A204.1 (cell line): ENCODE measurements around the gene RPS6KA2.

ENCODE experiments used
- FAIRE-seq: peaks from 2 replicates; lab custom pipeline; 2012; peaks lifted over from hg19 to GRCh38; lab: Jason Lieb, UNC

The RPS6KA2 gene

DNA sequence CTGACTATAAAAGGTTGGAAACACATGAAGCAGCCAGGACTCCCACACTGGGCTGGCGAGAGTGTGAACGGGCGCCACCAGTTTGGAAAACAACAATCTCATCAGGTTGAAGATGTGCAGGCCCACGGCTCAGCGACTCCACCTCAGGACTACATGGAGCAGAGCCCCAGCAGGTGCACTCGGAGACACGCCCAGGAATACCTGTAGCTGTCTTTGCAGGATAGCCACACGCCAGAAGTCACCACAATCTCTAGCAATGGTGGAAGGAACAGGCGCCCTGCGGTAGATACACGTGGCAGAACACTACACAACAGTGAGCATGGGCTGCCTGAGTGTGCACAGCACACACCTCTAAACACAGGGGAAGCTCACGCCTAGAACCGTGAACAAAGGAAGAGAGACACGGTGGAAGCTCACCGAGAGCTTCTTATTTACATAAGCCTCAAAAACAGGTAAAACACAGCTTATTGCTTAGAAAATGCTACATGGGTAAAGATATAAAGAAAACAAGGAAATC lies 28.7 kb upstream of the RPS6KA2 start:
- FAIRE-seq = no peak

DNA sequence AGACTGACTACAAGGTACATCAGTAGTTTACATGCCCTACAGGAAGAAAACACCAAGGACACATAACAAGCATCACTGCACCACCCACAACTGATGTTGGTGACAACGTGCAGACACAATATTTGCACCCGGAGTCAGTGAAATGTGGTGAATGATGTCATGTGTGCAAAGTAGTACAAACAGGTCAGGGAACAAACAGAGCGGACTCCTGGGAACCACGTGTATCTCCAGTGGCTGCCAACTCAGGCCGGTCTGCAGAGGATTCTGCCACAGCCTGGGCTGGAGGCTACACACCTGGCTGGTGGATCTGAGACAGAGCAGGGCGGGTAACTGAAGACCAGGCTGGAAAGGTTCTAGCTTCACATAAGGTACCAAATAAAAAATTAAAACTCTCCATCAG lies 28.2 kb upstream of the RPS6KA2 start:
- no peak for FAIRE-seq

DNA sequence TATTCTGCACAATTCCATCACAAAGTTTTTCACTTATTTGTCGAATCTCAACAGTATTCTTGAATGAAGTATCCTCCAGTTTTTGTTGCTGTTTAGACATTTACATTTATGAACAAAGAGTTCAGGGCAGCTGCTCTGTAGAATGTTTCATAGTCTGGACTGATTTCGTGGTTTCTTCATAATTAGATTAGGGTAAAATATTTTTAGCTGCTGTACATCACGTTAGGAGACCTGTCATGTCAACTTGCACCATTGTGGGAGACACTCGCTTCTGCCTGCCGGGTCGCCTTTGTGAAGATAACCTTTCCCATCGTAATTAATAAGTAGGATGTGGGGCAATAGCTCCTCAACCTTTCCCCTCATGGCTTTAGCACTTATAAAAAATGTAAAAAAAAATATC lies 27.5 kb upstream of the RPS6KA2 start:
- FAIRE-seq = no peak

DNA sequence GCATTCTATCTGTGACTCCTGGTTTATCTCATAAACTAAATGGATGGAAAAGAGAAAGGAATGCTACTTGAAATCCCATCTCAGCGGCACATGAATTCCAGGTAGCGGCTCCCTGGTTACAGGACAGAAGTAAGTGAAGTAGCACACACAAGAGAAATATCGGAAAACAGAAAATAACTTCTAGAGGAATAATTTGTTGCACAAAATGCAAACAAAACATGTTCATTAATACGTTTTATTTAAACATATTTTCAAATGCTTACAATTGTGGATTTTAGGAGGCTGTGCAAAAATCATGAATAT lies 26.5 kb upstream of the RPS6KA2 start:
- no peak for FAIRE-seq

DNA sequence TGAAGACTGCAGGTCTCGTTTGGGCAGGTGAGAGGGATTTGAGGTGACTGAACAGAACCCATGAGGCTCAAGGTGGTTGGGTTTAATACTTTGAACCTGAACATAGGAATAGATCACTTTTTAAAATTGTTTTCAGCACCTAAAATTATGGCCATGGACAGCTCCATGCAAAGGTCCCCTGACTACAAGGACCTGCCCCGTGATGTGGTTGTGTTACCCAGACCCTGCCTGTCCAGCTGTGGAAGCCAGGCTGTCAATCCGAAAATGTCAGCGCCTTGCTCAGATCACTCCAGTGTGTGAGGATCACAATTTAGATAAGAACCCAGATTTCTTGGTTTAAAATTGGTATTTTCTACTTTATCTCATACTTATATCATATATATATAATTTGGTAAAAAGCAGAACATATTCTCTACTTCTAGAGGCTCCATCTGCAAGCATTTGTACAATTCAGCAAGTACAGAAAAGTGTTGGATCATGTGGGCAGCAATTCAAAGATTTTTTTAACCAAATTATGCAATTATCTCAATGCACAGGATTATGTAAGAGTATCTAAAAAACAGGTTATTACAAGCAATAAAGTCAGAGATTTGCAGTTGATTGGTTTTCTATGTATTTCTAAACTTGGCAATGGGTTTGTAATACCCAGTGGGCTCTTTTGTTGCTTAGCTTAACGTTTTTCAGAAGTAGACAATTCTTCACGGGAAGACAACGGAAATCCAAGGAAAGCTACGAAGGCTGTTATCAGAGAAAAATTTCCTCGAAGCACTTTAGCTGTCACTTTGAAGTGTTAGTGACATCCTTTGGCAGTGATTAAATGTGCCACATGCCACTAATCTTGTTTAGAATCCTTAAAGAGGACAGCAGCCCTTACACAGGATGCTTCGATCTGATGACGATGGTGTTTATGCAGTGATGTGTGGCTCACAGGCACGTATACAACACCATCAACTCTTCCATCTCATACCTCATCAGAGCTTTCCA lies 24.1 kb upstream of the RPS6KA2 start:
- FAIRE-seq = no peak

DNA sequence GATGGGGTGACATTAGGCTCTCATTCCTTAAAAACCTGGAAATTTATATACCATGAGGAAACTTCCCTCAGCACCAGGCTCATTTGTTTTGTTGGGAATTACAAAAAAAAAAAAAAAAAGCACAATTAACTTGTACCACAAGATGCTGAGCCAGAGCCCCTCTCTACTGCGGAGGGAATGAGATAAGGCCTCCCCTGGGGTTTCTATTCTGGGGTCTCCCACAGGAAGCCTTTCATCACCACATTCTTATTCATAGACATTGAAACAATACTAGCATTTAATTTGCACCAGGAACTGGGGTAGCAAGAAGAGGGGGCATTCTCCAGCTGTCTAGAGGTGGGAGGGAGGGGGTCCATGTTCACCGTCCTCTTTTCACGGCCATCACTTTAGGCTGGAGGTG lies 23.0 kb upstream of the RPS6KA2 start:
- no peak for FAIRE-seq

DNA sequence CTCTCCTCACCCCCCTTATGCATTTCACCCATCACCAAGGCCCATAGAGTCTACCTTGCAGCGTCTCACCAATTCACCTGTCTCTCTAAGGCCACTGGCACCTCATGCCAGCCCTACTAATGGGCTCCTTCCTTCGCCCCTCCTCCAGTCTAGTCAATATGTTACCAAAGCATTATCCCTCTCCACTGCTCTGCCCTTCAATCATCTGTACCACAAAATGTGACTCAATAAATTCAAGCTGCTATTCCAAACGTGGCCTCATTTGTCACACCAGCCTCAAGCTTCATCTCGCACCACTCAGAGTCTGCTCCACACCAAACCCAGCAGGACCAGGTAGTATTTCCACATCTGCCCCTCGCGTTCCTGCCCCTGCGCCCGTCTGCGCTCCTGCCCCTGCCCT lies 21.8 kb upstream of the RPS6KA2 start:
- FAIRE-seq = no peak

DNA sequence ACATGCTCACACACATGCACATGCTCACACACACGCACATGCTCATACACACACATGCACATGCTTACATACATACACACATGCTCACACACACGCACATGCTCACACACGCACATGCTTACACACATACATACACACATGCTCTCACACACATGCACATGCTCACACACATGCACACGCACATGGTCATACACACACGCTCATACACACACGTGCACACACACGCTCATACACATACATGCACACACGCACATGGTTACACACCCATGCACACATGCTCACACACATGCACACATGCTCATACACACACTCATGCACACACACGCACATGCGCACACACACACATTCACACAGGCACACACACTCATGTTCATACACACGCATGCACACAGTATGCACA lies 20.8 kb upstream of the RPS6KA2 start:
- FAIRE-seq = no peak

DNA sequence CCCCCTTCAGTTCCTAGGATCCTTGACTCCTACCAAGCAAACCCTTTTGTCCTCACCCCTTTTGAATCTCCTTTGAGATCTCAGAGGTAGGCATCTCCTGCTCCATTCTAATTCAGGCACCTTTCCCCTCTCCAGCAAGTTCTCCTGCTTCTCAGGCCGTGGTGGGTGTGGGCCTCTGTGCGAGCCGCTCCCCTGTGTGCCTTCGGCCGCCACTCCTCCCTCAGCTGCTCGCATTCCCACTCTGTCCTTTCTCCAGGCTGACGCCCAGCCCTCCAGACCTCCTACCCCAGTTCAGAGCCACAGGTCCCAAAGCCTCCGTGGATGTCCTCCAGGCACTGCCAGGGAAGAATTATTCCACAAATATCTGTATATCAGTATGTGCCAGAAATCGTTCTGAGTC lies 19.7 kb upstream of the RPS6KA2 start:
- no peak for FAIRE-seq

DNA sequence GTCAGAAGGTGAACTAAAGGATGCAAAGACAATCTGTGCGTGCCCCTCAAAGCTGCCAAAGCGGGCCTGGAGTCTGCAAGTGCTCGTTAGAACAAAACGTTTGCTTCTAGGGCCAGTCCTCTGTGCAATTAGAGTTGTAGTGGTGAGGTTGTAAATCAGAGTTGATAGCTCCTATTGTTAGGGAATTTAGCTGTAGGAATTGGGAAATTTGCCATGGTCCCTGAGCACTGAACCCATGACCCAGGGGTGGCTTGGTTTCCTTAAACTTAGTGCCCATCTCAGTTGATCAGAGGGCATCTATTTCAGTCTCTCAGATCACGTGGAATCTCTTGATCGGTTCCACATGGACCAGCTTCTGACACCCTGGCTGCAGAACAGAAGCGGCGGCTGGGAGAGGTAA lies 18.8 kb upstream of the RPS6KA2 start:
- no peak for FAIRE-seq

DNA sequence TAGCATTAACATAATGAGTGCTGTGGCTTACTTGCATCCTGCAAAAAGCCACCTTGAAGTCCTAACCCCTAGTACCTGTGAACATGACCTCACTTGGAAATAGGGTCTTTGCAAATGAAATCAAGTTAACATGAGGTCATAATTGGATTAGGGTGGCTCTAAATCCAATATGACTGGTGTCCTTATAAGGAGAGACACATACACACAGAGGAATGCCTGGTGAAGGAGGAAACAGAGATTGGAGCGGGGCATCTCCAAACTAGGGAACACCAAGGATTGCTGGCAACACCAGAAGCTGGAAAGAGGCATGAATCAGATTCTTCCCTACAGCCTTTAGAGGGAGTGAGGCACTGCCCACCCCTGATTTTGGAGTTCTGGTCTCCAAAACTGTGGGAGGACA lies 17.6 kb upstream of the RPS6KA2 start:
- no peak for FAIRE-seq

DNA sequence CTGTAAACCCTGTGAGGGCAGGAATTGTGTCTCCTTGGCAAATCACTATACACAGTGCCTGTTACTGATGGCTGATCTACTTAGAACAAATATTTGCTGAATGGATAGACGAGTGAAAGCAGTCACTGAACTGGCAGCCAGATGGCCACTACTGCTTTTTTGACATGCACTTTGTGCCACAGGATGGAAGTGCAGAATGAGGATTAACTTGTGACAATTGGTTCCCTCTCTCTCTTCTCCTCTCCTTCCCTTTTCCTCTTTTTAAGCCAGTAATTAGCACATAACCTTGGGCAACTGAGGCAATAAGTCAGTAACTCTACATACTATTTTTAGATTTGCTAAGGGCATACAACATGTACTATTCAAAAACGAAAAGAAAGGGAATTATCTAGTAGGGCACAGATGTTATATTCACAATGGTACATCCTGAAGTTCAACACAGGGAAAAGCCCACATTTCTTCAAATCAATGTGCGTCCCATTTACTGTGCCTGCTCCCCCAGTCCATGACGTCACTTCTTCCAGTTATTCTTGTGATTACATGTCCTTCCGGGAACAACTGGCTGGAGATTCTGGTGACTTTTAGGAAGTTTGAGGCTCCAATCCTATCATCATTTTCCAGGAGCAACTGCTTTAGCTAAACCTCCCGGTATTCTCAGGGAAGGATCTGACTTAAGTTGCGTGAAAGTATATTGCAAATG lies 17.0 kb upstream of the RPS6KA2 start:
- FAIRE-seq = no peak

DNA sequence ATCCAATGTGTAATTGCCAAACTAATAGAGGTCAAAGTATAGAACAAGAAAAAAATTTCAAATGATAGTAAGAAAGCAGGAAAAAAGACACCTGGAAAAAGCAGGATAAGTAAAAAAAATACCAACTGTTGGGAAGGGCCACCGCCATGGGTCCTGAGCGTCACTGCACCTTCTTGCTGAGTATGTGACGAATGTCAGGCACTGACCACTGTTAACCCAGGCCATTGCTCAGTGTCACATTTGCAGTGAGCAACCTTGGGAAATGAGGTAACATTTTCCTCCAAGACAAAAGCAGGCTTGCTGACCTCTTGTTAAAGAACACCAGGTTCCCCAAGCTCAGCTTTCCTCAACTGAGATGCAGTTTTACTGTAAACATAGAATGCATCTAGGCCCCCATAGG lies 15.6 kb upstream of the RPS6KA2 start:
- no peak for FAIRE-seq

DNA sequence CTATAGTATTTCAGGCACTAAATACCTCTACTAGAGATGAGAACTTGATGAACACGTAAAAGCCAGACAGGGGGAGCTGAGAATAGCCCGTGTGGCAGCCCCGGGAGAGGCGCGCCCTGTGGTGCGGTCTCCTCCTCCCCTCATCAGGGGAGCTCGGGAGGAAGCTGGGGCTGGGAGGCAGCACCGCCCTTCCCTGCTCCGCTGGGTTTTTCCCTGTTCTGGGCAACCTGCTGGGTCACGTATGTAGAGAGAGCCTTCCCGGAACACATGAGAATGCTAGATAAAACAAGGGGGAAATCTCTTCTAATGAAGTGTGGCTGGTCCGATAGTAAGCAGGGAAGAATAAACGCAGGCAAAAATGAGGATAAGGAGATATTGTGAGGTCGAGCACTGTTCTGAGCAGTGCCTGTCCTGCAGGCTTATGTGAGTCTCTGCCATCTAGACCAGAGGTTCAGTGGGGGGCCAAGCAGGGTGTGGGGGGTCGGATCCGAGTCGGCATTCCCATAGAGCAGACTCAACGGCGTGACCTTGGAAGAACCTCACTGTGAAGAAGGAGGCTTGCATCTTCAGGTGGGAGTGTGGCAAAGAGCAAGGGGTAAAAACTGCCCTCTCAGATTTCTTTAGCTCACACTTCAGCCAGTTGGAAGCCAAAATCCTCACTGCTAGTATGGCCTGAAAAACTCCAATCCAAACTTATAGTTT lies 13.4 kb upstream of the RPS6KA2 start:
- FAIRE-seq = no peak

DNA sequence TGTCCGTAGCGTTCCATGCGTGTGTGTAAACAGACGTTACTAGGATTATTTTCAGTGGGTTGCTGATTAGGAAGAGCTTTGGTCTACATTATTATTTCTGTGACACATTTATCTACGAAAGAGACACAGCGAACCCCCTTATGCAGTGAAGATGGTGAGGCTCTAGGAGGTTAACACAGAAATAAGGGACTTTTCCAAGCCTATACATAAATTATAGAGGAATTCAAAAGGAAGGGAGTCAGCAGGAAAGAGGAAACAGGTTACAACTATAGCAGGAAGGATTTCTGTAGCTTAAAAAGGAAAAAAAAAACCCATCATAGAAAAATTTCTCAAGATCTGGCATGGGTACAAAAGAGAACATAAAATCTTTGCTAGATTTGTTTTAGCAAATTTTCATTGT lies 12.9 kb upstream of the RPS6KA2 start:
- no peak for FAIRE-seq

DNA sequence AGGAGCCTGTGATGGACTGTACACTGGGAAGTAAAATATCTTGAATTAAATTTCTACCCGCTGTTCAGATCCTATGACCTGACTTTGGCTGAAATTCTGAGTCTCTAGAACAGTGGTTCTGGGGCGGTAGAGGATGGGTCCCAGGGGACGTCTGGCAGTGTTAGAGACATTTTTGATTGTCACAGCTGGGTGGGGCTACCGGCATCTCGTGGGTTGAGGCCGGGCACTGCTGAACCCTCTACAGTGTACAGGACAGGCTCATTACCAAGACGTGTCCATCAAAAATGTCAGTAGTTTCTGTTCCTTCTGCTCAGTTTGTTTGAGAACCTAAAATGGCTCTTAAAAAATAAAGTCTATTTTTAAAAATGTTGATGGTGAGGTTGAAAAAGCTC lies 11.5 kb upstream of the RPS6KA2 start:
- no peak for FAIRE-seq

DNA sequence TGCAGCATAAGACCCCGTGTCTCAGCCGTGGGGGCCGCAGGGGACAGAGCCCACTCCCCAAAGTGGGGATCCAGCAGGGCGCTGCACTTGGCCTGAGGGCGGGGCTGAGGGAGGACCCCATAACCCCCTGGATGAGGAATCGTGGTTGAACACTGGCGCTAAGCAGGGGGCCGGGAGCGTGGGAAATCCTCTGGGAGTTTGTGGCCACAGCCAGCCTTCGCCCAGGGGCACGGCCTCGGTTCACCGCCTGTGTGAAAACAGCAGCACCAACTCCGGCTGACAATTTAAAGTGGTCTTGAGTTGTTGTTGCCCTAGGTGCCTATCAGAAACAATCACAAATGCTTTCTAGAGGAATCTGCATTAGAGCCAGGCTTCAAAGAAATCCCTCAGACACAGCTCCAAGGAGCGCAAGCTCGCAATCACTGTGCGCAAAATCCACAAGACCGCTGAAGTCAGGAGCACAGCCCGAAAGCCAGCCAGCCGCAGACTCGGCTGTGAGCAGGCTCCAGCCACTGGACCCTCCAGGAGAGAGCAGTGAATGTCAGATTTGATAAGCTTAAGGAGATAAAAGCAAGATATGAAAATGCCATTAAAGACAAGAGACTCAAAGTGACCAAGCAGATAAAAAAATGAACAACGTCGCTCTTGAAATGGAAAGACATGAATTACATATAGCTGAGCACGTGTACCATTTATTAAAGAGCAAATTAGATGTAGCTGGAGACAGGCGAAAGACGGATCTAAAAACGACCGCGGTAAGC lies 10.9 kb upstream of the RPS6KA2 start:
- no peak for FAIRE-seq

DNA sequence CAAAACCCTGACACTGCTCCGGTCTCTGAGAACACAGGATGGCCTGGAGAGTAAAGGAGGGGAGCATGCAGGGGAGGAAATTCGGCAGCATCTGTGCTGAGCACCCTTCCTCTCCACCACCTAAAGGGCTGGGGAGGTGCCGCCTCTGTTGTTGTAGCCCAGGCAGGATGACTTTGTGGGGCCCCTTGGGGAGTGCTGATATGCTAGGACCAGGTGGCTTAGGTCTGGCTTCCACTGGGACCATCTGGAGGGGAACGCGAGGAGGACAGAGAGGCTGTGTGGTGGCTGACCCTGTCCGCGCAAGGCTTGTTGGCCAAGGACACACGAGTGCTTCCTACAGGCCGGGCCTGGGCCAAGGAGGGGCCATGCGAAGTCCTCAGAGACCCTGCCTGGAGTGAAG lies 9.9 kb upstream of the RPS6KA2 start:
- FAIRE-seq = no peak

DNA sequence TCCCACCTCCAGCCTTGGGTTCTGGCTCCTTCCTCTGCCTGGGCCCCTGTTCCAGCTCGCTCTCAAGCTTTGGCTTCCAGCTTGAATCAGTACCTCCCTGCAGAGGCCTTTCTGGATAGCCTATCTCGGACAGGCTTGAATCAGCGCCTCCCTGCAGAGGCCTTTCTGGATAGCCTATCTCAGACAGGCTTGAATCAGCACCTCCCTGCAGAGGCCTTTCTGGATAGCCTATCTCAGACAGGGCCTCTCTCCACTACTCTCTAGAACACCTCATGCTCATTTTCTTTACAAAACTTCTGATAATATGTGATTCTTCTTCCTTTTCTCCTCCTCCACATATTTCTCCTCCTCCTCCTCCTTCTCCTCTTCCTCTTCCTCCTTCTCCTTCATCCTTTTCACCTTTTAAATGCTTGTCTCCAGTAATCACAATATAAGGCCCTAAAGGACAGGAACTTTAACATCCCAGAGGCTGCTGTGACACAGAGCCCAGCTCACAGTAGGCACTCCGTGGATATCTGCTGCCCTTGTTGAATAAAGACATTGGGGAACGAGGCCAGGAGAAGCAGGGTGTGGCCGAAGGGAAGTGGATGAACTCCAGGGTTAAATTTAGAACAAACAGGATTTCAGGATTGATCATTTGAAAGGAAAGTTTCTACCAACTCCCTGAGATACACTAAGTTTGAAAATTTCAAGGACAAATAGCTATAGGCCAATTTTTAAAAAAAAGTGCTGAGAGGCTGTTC lies 9.3 kb upstream of the RPS6KA2 start:
- no peak for FAIRE-seq

DNA sequence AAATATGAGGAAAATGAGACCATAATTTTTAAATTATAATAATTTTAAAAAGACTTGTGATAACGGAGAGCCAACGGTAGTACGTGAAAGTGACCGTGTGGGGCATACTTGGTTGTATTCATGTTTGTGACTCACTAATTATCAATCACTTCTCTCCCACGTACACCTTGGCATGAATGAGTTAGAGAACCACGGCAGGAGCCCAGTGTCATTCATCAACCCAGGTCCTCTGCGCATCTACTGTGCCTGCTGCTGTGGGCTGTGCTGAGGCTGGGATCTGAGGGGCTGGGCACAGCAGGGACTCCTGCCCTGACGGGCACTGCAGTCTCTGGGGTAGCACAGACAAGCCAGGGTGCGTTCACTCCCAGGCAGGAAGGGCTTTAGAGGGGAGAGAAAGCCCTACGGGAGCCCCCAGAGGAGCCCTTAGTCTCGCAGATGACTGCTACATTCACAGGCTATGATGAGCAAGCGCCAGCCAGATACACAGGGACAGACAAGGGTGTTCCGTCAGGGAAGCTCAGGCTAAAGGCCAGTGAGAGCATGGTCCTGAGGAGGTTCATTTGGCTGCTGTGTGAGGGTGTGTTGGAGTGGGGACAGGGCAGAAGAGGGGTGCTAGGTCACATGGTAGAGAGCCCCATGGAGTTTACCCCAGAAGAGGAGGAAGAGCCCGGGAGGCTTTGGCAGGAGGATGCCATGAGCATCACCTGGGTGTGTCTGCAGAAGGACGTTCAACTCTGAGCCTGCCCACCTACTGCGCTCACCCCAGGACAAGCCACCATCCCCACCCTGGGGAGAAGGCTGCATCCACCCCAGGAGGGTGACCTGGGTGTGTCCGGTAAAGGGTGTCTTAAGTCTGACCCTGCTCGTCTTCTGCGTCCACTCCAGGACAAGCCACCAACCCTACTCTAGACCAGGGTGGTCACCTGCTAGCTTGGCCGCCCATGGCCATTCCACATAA lies 8.2 kb upstream of the RPS6KA2 start:
- FAIRE-seq = no peak
